GM18511 (cell line): Measurements from ENCODE around the gene MYL10.
"Not testable (repeated sequence)": the region's sequence is repeated elsewhere in the genome, so short reads cannot be mapped to it uniquely, and the experiment has no call there.

Experiments
- ATAC-seq: cut with Tn5 transposase; IDR thresholded peaks from one replicate; pipeline ENCODE4 v1.9.1; 2021; ENCODE audit warnings: mild to moderate bottlenecking, moderate library complexity; ENCODE audit not compliant: unreplicated experiment

Gene MYL10

GRCh38 chr7:101620991-101621390, 8.1 kb downstream of the MYL10 start:
- no peak for ATAC-seq

GRCh38 chr7:101620395-101620794, 8.7 kb downstream of the MYL10 start:
- ATAC-seq, result no peak

- no peak for ATAC-seq
Measured at GRCh38 chr7:101618916-101619315, 10.2 kb downstream of the MYL10 start.

GRCh38 chr7:101618207-101618839, 10.8 kb downstream of the MYL10 start:
- ATAC-seq, result no peak

GRCh38 chr7:101617451-101618206, 11.5 kb downstream of the MYL10 start:
- ATAC-seq, result no peak

GRCh38 chr7:101615446-101615845, 13.7 kb downstream of the MYL10 start:
- ATAC-seq, result no peak

- ATAC-seq, result no peak
Measured at GRCh38 chr7:101614939-101615302, 14.2 kb downstream of the MYL10 start.

GRCh38 chr7:101614098-101614938, 14.8 kb downstream of the MYL10 start:
- no peak for ATAC-seq

GRCh38 chr7:101612885-101613515, 16.1 kb downstream of the MYL10 start:
- ATAC-seq, result no peak

- no peak for ATAC-seq
Measured at GRCh38 chr7:101608772-101609713, 20.1 kb downstream of the MYL10 start.

- ATAC-seq, result no peak
Measured at GRCh38 chr7:101606498-101606923, 22.6 kb downstream of the MYL10 start.

GRCh38 chr7:101605611-101606497, 23.2 kb downstream of the MYL10 start:
- ATAC-seq, result no peak

GRCh38 chr7:101604934-101605332, 24.2 kb downstream of the MYL10 start:
- ATAC-seq, result not testable (repeated sequence)

GRCh38 chr7:101604331-101604933, 24.7 kb downstream of the MYL10 start:
- ATAC-seq, result no peak

- ATAC-seq, result no peak
Measured at GRCh38 chr7:101602484-101603241, 26.4 kb downstream of the MYL10 start.

GRCh38 chr7:101602082-101602481, 27.0 kb downstream of the MYL10 start:
- no peak for ATAC-seq

GRCh38 chr7:101599787-101600186, 29.3 kb downstream of the MYL10 start:
- no peak for ATAC-seq
